HCT116 (cell line): ENCODE results near the gene PDIA3. TPM values are rescaled to one million over a fixed set of nuclear protein-coding genes. Genes with fewer than 3 reads are reported as not detected.

Source experiments
- ATAC-seq: fragments of 200-7000 bp; cut with Tn5 transposase; 2 replicates; pipeline ENCODE4 v1.9.1; 2020; ENCODE audit warnings: mild to moderate bottlenecking, moderate library complexity
- BruUV-seq: library from RNA; stranded (reverse); fragments of 400-500 nt; replicated peaks from 2 replicates; lab custom pipeline; 2021; lab: Mats Ljungman, UMichigan
- CTCF ChIA-PET: fragments of 300-600 bp; sonication (Branson Sonifier 250); formaldehyde crosslinking; loops from one replicate; lab custom pipeline; 2021; ENCODE audit warnings: antibody characterized with exemption; lab: Charles Lee
- POLR2A ChIA-PET: fragments of 300-600, 350-600 bp; sonication (Branson Sonifier 250); formaldehyde crosslinking; loops from one replicate; lab custom pipeline; 2021; ENCODE audit warnings: antibody characterized with exemption; lab: Charles Lee
- RAD21 ChIA-PET, 2 experiments: fragments of 300-600 bp; sonication (Branson Sonifier 250); formaldehyde crosslinking; loops; one replicate each; lab custom pipeline; 2023; ENCODE audit warnings: low total read pairs in 2 of 2; ENCODE audit not compliant: uncharacterized antibody in 2 of 2, unreplicated experiment in 2 of 2, low non-redundant PET in 1 of 2; lab: Charles Lee
- DNase-seq: peaks from one replicate; pipeline ENCODE4 v3.0.0-alpha.2; 2010; ENCODE audit warnings: low read depth, low spot score
- H2AFZ ChIP-seq: fragments of 200-600 bp; shearing (Covaris generic), sonication (generic); 2 replicates; pipeline ENCODE4 v1.6.1; 2017; ENCODE audit warnings: low read depth, mixed run types, mixed read lengths, antibody characterized with exemption, low read length; ENCODE audit not compliant: poor library complexity, severe bottlenecking
- H3K27ac ChIP-seq: 2 replicates; pipeline ENCODE4 v1.5.1; 2012; ENCODE audit warnings: low read depth, low read length
- H3K27me3 ChIP-seq: fragments of 200-600 bp; sonication (generic); 2 replicates; pipeline ENCODE4 v1.6.1; 2016; ENCODE audit warnings: mixed run types, low read length, mixed read lengths; ENCODE audit not compliant: insufficient read depth
- H3K36me3 ChIP-seq, 2 experiments: fragments of 200-500 bp in 1 of 2; fragments of 200-600 bp in 1 of 2; sonication (Bioruptor generic) in 1 of 2; sonication (generic) in 1 of 2; 2 replicates each; pipeline versions ENCODE4 v1.5.1 to v1.6.1; 2014 to 2016; ENCODE audit warnings: low read length in 2 of 2, inconsistent platforms in 1 of 2, mixed read lengths in 1 of 2, mixed run types in 1 of 2; ENCODE audit not compliant: insufficient read depth in 2 of 2, control insufficient read depth in 1 of 2
- H3K4me1 ChIP-seq, 2 experiments: fragments of 200-600 bp in 1 of 2; sonication (generic) in 1 of 2; 2 replicates each; pipeline versions ENCODE4 v1.5.1 to v1.6.1; 2012 to 2017; ENCODE audit warnings: low read length in 2 of 2, inconsistent platforms in 1 of 2, mild to moderate bottlenecking in 1 of 2, mixed read lengths in 1 of 2, mixed run types in 1 of 2, moderate library complexity in 1 of 2; ENCODE audit not compliant: insufficient read depth in 2 of 2, control insufficient read depth in 1 of 2
- H3K4me2 ChIP-seq: fragments of 200-600 bp; sonication (generic); 2 replicates; pipeline ENCODE4 v1.6.1; 2017; ENCODE audit warnings: mixed run types, low read length, mixed read lengths
- H3K4me3 ChIP-seq, 2 experiments: fragments of 200-600 bp in 1 of 2; sonication (generic) in 1 of 2; replicated peaks in 1 of 2; 2 replicates each; pipeline ENCODE4 v1.5.1; 2011 to 2016; ENCODE audit warnings: low read length in 2 of 2, control low read depth in 1 of 2, low read depth in 1 of 2, mild to moderate bottlenecking in 1 of 2, mixed read lengths in 1 of 2, mixed run types in 1 of 2
- H3K79me2 ChIP-seq: fragments of 200-600 bp; sonication (generic); 2 replicates; pipeline ENCODE4 v1.6.1; 2017; ENCODE audit warnings: mild to moderate bottlenecking, mixed run types, low read length, moderate library complexity, mixed read lengths; ENCODE audit not compliant: insufficient read depth
- H3K9ac ChIP-seq: fragments of 200-600 bp; sonication (generic); 2 replicates; pipeline ENCODE4 v1.6.1; 2016; ENCODE audit warnings: low read length, mixed read lengths
- H3K9me2 ChIP-seq: fragments of 200-600 bp; sonication (generic), shearing (Covaris generic); 2 replicates; pipeline ENCODE4 v1.6.1; 2017; ENCODE audit warnings: mixed run types, mild to moderate bottlenecking, moderate library complexity; ENCODE audit not compliant: insufficient read depth
- H3K9me3 ChIP-seq, 2 experiments: fragments of 200-500 bp in 1 of 2; fragments of 200-600 bp in 1 of 2; sonication (Bioruptor generic) in 1 of 2; sonication (generic) in 1 of 2; 2 replicates each; pipeline ENCODE4 v1.6.1; 2014 to 2017; ENCODE audit warnings: low read length in 2 of 2, mixed read lengths in 2 of 2, inconsistent platforms in 1 of 2, low read depth in 1 of 2, mild to moderate bottlenecking in 1 of 2, mixed run types in 1 of 2, moderate library complexity in 1 of 2; ENCODE audit not compliant: control insufficient read depth in 1 of 2, insufficient read depth in 1 of 2
- H4K20me1 ChIP-seq: fragments of 200-600 bp; sonication (generic), shearing (Covaris generic); 2 replicates; pipeline ENCODE4 v1.6.1; 2017; ENCODE audit warnings: mixed run types, mild to moderate bottlenecking, moderate library complexity; ENCODE audit not compliant: insufficient read depth
- CEBPB ChIP-seq: IDR thresholded peaks from 2 replicates; pipeline ENCODE4 v1.6.1; 2012; ENCODE audit warnings: low read depth
- FOSL1 ChIP-seq: IDR thresholded peaks from 2 replicates; pipeline ENCODE4 v1.6.1; 2012; ENCODE audit warnings: low read depth
- POLR2A ChIP-seq: IDR thresholded peaks from 2 replicates; pipeline ENCODE4 v1.7.0; 2011; ENCODE audit warnings: borderline replicate concordance; ENCODE audit not compliant: insufficient read depth, insufficient read length; ENCODE audit errors: extremely low read depth
- POLR2AphosphoS5 ChIP-seq: IDR thresholded peaks from 2 replicates; pipeline ENCODE4 v1.6.1; 2011; ENCODE audit warnings: mild to moderate bottlenecking, low read depth, low read length, moderate library complexity
- REST ChIP-seq: IDR thresholded peaks from 2 replicates; pipeline ENCODE4 v1.6.1; 2012; ENCODE audit warnings: low read depth
- ZFX ChIP-seq: fragments of 450-650 bp; IDR thresholded peaks from 2 replicates; pipeline ENCODE4 v1.6.1; 2017
- intact Hi-C: fragments of 100-400 bp; cut with micrococcal nuclease; formaldehyde crosslinking; loops from 2 replicates; pipeline ENCODE4 v1.10.0; 2022
- total RNA-seq: library from RNA; stranded (reverse); gene quantifications from one replicate; pipeline ENCODE4 v1.2.1, GENCODE V29; 2021; ENCODE audit not compliant: unreplicated experiment

PDIA3 gene
- total RNA-seq, 1 experiment from 2014 or later = 435 TPM

- peak; percentile 97 for ATAC-seq
- intact Hi-C loops = no loop called here
- Histone ChIP-seq H2AFZ (peak within 1 kb of the TSS; percentile 52), H3K9ac (peak within 1 kb of the TSS; percentile 100), H3K9me2 (no peaks in the 10 kb centered on the region), H3K4me2 (peak within 1 kb of the TSS; percentile 97), H3K36me3 (peaks cover 28 to 40% of the 10 kb centered on the region in 2 experiments), H3K27me3 (no peaks in the 10 kb centered on the region), H3K79me2 (peaks cover 37% of the 10 kb centered on the region), H3K4me1 (peaks cover 13 to 17% of the 10 kb centered on the region in 2 experiments), H3K9me3 (no peaks in the 10 kb centered on the region), H3K4me3 (peak within 1 kb of the TSS; percentile 99 to 100), H3K27ac (peak within 1 kb of the TSS; percentile 93), H4K20me1 (no peaks in the 10 kb centered on the region)
- DNase-seq = peak; percentile 98
- ChIA-PET POLR2A (interaction anchor here (1.3 to 2.9 kb wide), 2 partner anchors 9 to 16 kb away, joined by 3 to 8 read pairs; partner anchors contain the start of genes ELL3 and HYPK), RAD21 (interaction anchor here in 1 of 2 experiments (0.6 kb wide), 1 partner anchor 466 kb away, joined by 3 read pairs; no protein-coding TSS in a partner anchor), CTCF (interaction anchor here (1.3 kb wide), 1 partner anchor 15 kb away, joined by 3 read pairs; the partner anchor contains the start of gene ELL3)
- TF ChIP-seq REST = no peak
- TF ChIP-seq ZFX = peak; percentile 64; the same call in 1 of the 2 replicates
- no peak for TF ChIP-seq CEBPB
- peak; percentile 70 for TF ChIP-seq POLR2A
- no peak for TF ChIP-seq FOSL1
- peak; percentile 97 for TF ChIP-seq POLR2AphosphoS5
- TSS peak; percentile 56 for BruUV-seq
Measured at GRCh38 chr15:43791993-43792760, 45.9 kb downstream of the PDIA3 start, which contains the start of gene SERF2. TSS of gene SERF2 (plus strand) at chr15:43792320. CDS start at chr15:43792377, 57 bp downstream.
